Activated CD4-positive, CD25-positive, alpha-beta regulatory T cell treated with anti-CD3 and anti-CD28 coated beads, Interleukin-2, amount 50 U/mL, for 72 hours (primary cell): ENCODE results near the gene RTP3.

Experiments
- DNase-seq: peaks from one replicate; pipeline ENCODE4 v3.0.0; 2021

RTP3 gene

GRCh38 chr3:46469680-46470357, 28.0 kb upstream of the RTP3 start:
- no peak for DNase-seq

- DNase-seq: no peak
Observed at GRCh38 chr3:46470831-46471230, 26.9 kb upstream of the RTP3 start.

GRCh38 chr3:46471371-46471914, 26.3 kb upstream of the RTP3 start:
- no peak for DNase-seq

GRCh38 chr3:46472736-46473135, 25.0 kb upstream of the RTP3 start:
- DNase-seq: no peak

- DNase-seq: no peak
Observed at GRCh38 chr3:46477145-46477544, 20.6 kb upstream of the RTP3 start.

GRCh38 chr3:46477756-46478155, 20.0 kb upstream of the RTP3 start:
- DNase-seq: no peak

GRCh38 chr3:46478341-46478740, 19.4 kb upstream of the RTP3 start:
- DNase-seq: no peak

GRCh38 chr3:46479021-46479420, 18.8 kb upstream of the RTP3 start:
- DNase-seq: no peak

- no peak for DNase-seq
Observed at GRCh38 chr3:46479696-46480095, 18.1 kb upstream of the RTP3 start.

- DNase-seq: no peak
Observed at GRCh38 chr3:46480491-46481195, 17.1 kb upstream of the RTP3 start.

GRCh38 chr3:46481636-46482035, 16.1 kb upstream of the RTP3 start:
- DNase-seq: no peak

- no peak for DNase-seq
Observed at GRCh38 chr3:46482632-46483350, 15.0 kb upstream of the RTP3 start.

- no peak for DNase-seq
Observed at GRCh38 chr3:46483825-46484224, 14.0 kb upstream of the RTP3 start.

- DNase-seq: no peak
Observed at GRCh38 chr3:46484388-46484787, 13.4 kb upstream of the RTP3 start.

GRCh38 chr3:46484911-46485778, 12.6 kb upstream of the RTP3 start:
- DNase-seq: no peak

GRCh38 chr3:46485779-46486175, 12.0 kb upstream of the RTP3 start:
- no peak for DNase-seq

GRCh38 chr3:46488735-46489361, 8.9 kb upstream of the RTP3 start:
- peak; percentile 90 for DNase-seq

GRCh38 chr3:46489381-46489780, 8.4 kb upstream of the RTP3 start:
- DNase-seq: no peak

- no peak for DNase-seq
Observed at GRCh38 chr3:46489875-46490274, 7.9 kb upstream of the RTP3 start.

- no peak for DNase-seq
Observed at GRCh38 chr3:46490338-46491084, 7.3 kb upstream of the RTP3 start.
